GM12872 (cell line): ENCODE data around the gene CYP46A1.

Experiments
- TF ChIP-seq, protein P1 (sequence below): IDR thresholded peaks from 3 replicates; pipeline ENCODE4 v1.5.1; 2011; ENCODE audit warnings: low read depth, mild to moderate bottlenecking, low read length, moderate library complexity; ENCODE audit not compliant: insufficient read depth

Gene CYP46A1

DNA sequence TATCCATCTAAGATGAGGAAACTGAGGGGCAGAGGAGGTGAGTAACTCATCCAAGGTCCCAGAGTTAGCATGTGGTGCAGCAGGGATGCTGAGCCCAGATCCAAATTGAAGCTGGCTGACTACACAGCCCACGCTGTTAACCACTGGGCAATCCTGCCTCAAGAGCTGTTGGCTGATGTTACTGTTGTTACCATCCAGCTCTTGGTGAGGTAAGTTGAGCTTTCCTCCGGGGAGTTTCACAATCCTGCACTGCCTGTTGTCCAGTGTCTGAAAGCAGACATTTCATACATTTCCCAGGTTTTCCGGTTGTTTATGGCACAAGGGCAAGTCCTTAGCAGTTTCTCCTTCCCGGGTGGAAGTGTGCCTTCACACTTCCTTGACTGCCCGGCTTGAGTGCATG lies 14.5 kb downstream of the CYP46A1 start:
- TF ChIP-seq, protein P1, sequence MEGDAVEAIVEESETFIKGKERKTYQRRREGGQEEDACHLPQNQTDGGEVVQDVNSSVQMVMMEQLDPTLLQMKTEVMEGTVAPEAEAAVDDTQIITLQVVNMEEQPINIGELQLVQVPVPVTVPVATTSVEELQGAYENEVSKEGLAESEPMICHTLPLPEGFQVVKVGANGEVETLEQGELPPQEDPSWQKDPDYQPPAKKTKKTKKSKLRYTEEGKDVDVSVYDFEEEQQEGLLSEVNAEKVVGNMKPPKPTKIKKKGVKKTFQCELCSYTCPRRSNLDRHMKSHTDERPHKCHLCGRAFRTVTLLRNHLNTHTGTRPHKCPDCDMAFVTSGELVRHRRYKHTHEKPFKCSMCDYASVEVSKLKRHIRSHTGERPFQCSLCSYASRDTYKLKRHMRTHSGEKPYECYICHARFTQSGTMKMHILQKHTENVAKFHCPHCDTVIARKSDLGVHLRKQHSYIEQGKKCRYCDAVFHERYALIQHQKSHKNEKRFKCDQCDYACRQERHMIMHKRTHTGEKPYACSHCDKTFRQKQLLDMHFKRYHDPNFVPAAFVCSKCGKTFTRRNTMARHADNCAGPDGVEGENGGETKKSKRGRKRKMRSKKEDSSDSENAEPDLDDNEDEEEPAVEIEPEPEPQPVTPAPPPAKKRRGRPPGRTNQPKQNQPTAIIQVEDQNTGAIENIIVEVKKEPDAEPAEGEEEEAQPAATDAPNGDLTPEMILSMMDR = no peak

DNA sequence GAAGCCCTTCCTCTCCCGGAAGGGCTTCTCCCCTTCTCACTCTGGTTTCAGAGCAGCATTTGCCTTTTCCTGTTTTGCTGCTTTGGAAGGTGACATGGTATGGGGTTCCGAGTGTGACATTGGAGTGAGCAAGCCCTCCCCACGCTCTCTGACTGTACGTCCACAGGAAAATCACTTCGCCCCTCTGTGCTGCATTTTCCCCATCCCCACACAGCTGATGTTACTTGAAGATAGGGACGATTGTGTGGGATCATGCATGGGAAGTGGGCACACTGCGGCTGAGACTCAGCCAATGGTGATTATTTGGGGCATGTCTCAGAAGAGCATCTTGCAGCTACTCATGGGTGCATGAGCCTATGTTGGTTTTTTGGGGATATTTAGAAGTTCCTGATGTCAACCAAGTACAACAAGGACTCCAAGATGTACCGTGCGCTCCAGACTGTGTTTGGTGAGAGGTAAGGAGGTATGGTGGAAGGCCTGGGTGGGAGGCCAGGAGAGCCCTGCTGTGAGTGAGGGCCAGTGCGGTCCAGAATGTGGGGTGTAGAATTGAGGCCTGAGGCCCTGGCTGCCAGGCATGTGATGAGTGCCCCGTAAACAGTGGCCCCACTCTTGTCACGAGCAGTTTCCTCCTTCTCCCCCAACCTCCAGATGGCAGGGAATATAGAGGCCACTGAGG lies 15.1 kb downstream of the CYP46A1 start:
- TF ChIP-seq, protein P1 = no peak

DNA sequence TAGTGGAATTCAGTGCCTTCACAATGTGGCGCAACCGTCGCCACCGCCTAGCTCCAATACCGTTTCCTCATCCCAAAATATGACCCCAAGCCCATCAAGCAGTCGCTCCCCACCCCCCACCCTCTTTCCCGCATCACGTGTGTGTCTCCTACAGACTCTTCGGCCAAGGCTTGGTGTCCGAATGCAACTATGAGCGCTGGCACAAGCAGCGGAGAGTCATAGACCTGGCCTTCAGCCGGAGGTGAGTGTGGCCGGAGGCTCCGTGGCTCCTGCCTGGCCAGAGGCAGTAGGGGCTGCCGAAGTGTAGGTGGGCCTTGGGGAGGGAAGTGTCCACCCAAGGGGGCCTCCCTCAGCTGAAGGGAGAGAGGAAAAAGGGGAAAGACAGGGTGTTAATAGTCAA lies 15.8 kb downstream of the CYP46A1 start:
- TF ChIP-seq, protein P1 = no peak

DNA sequence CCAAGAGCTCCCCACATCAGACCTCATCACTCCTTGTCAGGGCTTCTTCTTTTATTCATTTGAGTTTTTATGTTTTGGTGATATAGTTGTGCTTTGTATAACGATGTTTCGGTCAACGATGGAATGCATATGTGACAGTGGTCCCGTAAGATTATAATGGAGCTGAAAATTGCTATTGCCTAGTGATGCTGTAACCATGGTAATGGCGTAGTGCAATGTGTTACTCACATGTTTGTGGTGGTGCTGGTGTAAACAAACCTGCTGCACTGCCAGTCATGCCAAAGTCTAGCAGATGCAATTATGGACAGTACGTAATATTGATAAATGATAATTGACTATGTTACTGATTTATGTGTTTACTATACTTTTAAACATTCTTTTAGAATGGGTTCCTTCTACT lies 16.3 kb downstream of the CYP46A1 start:
- TF ChIP-seq, protein P1 = no peak

DNA sequence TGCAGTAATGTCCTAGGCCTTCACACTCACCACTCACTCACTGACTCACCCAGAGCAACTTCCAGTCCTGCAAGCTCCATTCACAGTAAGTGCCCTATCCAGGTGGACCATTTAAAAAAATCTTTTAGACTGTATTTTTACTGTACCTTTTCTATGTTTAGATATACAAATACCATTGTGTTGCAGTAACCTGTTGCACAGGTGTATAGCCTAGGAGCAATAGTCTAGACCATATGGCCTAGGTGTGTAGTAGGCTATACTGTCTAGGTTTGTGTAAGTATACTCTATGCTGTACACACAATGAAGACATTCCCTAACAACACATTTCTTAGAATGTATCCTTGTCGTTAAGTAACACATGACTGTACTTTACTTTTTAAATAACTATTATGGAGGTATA lies 17.2 kb downstream of the CYP46A1 start:
- TF ChIP-seq, protein P1 = no peak

DNA sequence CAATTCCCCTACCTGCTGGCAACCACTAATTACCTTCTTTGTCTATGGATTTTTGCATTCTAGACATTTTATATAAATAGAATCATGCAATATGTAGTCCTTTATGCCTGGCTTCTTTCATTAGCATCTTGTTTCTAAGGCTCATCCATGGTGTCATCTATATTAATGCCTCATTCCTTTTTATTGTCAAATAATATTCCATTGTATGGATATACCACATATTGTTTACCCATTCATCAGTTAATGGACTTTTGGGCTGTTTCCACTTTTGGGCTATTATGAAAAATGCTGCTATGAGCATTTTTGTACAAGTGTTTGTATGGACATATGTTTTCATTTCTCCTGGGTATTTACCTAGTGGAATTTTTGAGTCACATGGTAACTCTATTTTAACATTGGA lies 18.0 kb downstream of the CYP46A1 start:
- TF ChIP-seq, protein P1 = no peak

DNA sequence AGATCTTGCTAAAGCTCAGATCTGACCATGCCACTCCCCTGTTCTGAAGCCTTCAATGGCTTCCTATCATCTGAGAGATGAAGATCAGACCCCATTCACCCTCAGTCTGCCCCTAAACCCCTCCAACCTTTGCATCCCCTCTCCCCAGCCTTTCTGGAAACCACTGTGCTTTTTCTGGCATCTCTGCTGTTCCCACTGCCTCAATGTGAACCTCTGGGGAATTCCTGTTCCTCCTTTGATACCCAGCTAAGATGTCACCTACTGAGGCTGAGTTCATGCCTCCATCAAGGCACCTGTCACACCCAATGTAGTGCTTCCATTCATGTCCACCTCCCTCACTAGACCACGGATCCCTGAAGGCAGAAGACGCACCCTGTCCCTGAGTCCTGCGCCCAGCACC lies 19.3 kb downstream of the CYP46A1 start:
- TF ChIP-seq, protein P1 = no peak
